GM12873 (cell line): ENCODE results near the gene PGLYRP4.
A peak's percentile ranks its signal among the peaks of the same experiment; 100 is the strongest.

Experiments
- CTCF ChIP-seq: IDR thresholded peaks from 2 replicates; pipeline ENCODE4 v1.5.1; 2012; ENCODE audit warnings: low read depth, mild to moderate bottlenecking, moderate library complexity, low read length, control low read depth; ENCODE audit not compliant: insufficient read depth; ENCODE audit errors: missing control alignments

PGLYRP4 gene

GRCh38 chr1:153394391-153394790 is 45.8 kb upstream of the PGLYRP4 start:
- no peak for TF ChIP-seq CTCF

- TF ChIP-seq CTCF: peak; percentile 18
Observed at GRCh38 chr1:153393926-153394325, 45.3 kb upstream of the PGLYRP4 start.

GRCh38 chr1:153392822-153393221 is 44.2 kb upstream of the PGLYRP4 start:
- no peak for TF ChIP-seq CTCF

- TF ChIP-seq CTCF: no peak
Observed at GRCh38 chr1:153392258-153392657, 43.6 kb upstream of the PGLYRP4 start.

GRCh38 chr1:153390938-153391710 is 42.5 kb upstream of the PGLYRP4 start, which contains the start of gene S100A8:
TSS of gene S100A8 (minus strand) at chr1:153391073. CDS start at chr1:153390535, 538 bp downstream.
- no peak for TF ChIP-seq CTCF

GRCh38 chr1:153389973-153390879 is 41.6 kb upstream of the PGLYRP4 start:
- no peak for TF ChIP-seq CTCF

- TF ChIP-seq CTCF: no peak
Observed at GRCh38 chr1:153389401-153389800, 40.8 kb upstream of the PGLYRP4 start.
